Parathyroid adenoma (tissue), 2 donors: ENCODE results near the gene TMEM198.

Source experiments
- H2AFZ ChIP-seq: fragments of 300-600 bp; sonication (generic); one replicate; pipeline ENCODE4 v1.7.0; 2017; ENCODE audit warnings: antibody characterized with exemption, mild to moderate bottlenecking
- H3K27ac ChIP-seq: fragments of 300-600 bp; sonication (generic); one replicate; pipeline ENCODE4 v1.7.0; 2017
- H3K27me3 ChIP-seq: fragments of 300-600 bp; sonication (generic); one replicate; pipeline ENCODE4 v1.7.0; 2017; ENCODE audit warnings: low read length; ENCODE audit not compliant: control insufficient read depth, insufficient read depth
- H3K36me3 ChIP-seq: fragments of 300-600 bp; sonication (generic); one replicate; pipeline ENCODE4 v1.7.0; 2017; ENCODE audit warnings: low read length; ENCODE audit not compliant: control insufficient read depth, insufficient read depth
- H3K4me1 ChIP-seq: fragments of 300-600 bp; sonication (generic); one replicate; pipeline ENCODE4 v1.7.0; 2017; ENCODE audit warnings: control low read depth
- H3K4me2 ChIP-seq: fragments of 300-600 bp; sonication (generic); one replicate; pipeline ENCODE4 v1.7.0; 2017; ENCODE audit warnings: low read length
- H3K4me3 ChIP-seq: fragments of 300-600 bp; sonication (generic); one replicate; pipeline ENCODE4 v1.7.0; 2017; ENCODE audit warnings: low read depth, low read length
- H3K79me2 ChIP-seq: fragments of 300-600 bp; sonication (generic); one replicate; pipeline ENCODE4 v1.7.0; 2017; ENCODE audit warnings: control low read depth
- H3K9ac ChIP-seq: fragments of 300-600 bp; sonication (generic); one replicate; pipeline ENCODE4 v1.7.0; 2017; ENCODE audit warnings: mild to moderate bottlenecking
- H3K9me3 ChIP-seq: fragments of 300-600 bp; sonication (generic); one replicate; pipeline ENCODE4 v1.7.0; 2017; ENCODE audit warnings: low read length; ENCODE audit not compliant: control insufficient read depth
- TF ChIP-seq, protein P1 (sequence below): fragments of 300-600 bp; sonication (generic); IDR thresholded peaks from one replicate; pipeline ENCODE4 v1.7.0; 2017; ENCODE audit warnings: antibody characterized with exemption, mild to moderate bottlenecking
- donor health status: primary hyperparathyroidism.

The TMEM198 gene

GRCh38 chr2:219541611-219542180 is 2.1 kb upstream of the TMEM198 start:
- Histone ChIP-seq H3K9me3 (no peaks in the 10 kb centered on the region), H3K4me1 (peaks cover 24% of the 10 kb centered on the region), H2AFZ (peak overlapping the region; percentile 36), H3K4me3 (peak overlapping the region; percentile 72), H3K4me2 (peak overlapping the region; percentile 91), H3K27me3 (no peaks in the 10 kb centered on the region), H3K9ac (no peak overlapping the region), H3K36me3 (no peaks in the 10 kb centered on the region), H3K27ac (peak overlapping the region; percentile 25), H3K79me2 (peaks cover 12% of the 10 kb centered on the region)
- TF ChIP-seq, protein P1, sequence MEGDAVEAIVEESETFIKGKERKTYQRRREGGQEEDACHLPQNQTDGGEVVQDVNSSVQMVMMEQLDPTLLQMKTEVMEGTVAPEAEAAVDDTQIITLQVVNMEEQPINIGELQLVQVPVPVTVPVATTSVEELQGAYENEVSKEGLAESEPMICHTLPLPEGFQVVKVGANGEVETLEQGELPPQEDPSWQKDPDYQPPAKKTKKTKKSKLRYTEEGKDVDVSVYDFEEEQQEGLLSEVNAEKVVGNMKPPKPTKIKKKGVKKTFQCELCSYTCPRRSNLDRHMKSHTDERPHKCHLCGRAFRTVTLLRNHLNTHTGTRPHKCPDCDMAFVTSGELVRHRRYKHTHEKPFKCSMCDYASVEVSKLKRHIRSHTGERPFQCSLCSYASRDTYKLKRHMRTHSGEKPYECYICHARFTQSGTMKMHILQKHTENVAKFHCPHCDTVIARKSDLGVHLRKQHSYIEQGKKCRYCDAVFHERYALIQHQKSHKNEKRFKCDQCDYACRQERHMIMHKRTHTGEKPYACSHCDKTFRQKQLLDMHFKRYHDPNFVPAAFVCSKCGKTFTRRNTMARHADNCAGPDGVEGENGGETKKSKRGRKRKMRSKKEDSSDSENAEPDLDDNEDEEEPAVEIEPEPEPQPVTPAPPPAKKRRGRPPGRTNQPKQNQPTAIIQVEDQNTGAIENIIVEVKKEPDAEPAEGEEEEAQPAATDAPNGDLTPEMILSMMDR, result peak; percentile 96

DNA sequence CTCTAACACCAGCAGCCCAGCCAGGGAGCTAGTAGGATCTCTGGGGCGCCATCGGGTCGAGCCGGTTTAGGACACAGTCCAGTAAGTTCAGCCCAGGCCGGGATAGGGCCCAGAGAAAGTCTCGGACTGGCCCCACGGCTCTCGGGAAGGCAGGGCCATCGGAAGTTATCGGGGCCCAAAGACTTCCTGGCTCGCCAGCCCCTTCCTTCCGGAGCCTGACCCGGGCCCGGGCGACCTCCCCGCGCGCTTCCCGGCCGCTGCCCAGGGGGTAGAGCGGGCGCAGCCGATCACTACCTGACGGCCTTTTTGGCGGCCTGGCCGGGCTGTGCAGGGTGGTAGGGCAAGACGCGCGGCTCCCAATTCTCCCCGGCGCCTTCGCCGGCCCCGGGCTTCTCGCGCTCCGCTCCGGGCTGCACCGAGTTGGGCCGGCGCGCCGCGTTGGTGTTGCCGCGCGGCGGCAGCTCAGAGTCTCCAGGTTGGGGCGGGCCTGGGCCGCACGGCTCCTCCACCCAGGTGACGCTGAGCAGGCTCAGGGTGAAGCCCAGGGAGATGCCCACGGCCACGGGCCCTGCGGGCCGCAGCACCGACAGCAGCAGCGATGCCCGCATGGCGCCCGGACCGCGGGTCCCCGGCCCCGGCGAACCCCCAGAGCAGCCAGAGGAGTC is 765 bp upstream of the TMEM198 start:
- Histone ChIP-seq H3K4me3 (peak overlapping the region; percentile 72), H3K4me2 (peak overlapping the region; percentile 91), H3K27ac (peak overlapping the region; percentile 91), H3K9ac (peak overlapping the region; percentile 89), H2AFZ (peak overlapping the region; percentile 99), H3K79me2 (peaks cover 5% of the 10 kb centered on the region), H3K36me3 (no peaks in the 10 kb centered on the region), H3K27me3 (no peaks in the 10 kb centered on the region), H3K4me1 (peaks cover 24% of the 10 kb centered on the region), H3K9me3 (no peaks in the 10 kb centered on the region)
- TF ChIP-seq, protein P1, result no peak

DNA sequence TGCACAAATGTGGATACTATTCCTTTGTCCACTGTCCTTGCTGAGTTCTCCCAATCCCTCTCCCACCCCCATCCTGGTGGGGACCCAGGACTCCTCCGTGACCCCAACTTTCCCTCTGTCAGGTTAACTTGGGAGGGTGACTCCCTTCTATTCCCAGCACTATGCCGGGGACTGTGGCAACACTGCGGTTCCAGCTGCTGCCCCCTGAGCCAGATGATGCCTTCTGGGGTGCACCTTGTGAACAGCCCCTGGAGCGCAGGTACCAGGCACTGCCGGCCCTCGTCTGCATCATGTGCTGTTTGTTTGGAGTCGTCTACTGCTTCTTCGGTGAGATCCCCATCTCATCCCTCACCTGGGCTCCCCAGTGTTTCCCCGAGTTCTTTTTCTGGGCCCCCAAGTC is 739 bp downstream of the TMEM198 start:
- H3K9me3 ChIP-seq, result no peaks in the 10 kb centered on the region
- H3K4me3 ChIP-seq, result peak overlapping the region; percentile 72
- TF ChIP-seq, protein P1, result no peak
- peaks cover 5% of the 10 kb centered on the region for H3K79me2 ChIP-seq
- peak overlapping the region; percentile 91 for H3K4me2 ChIP-seq
- H3K9ac ChIP-seq, result peak overlapping the region; percentile 89
- peak overlapping the region; percentile 91 for H3K27ac ChIP-seq
- peaks cover 24% of the 10 kb centered on the region for H3K4me1 ChIP-seq
- H3K36me3 ChIP-seq, result no peaks in the 10 kb centered on the region
- H3K27me3 ChIP-seq, result no peaks in the 10 kb centered on the region
- peak overlapping the region; percentile 99 for H2AFZ ChIP-seq

DNA sequence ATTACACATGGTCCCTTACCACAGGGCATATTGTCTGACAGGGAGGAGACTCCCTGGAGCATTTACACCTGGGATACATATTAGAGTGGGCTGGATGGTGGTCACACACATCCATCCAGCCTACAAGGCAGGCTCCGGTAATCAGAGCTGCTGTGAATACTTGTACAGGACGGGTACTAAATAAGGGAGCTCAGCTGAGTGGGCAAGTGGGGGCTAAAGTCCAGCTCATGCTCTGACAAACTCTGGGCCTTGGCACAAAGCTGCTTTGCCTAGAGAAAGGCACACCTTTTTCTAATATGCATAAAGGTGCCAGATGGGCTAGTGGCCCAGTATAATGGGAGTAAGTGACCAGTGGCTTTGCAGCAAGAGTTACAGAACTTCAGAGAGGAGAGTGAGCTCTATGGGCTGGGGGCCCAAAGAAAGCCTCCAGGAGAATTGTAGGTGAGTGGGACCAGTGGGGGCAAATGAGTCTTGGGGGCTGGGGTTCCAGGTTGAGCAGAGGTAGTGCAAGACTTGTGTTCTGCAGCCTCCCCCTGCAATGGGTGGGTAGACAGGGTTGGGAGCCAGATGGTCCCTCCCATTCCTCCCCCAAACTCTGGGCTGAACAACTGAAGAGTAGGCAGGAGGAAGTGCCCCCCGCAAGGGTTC is 1.6 kb downstream of the TMEM198 start:
- Histone ChIP-seq H3K36me3 (no peaks in the 10 kb centered on the region), H3K9me3 (no peaks in the 10 kb centered on the region), H3K4me1 (peaks cover 24% of the 10 kb centered on the region), H3K79me2 (peaks cover 5% of the 10 kb centered on the region), H3K4me2 (no peak overlapping the region), H3K27me3 (no peaks in the 10 kb centered on the region), H3K27ac (no peak overlapping the region), H3K9ac (no peak overlapping the region), H2AFZ (no peak overlapping the region), H3K4me3 (no peak overlapping the region)
- TF ChIP-seq, protein P1, result no peak
